Hepatic stellate cell (primary cell): ENCODE measurements around the gene FHIT.
A peak's percentile ranks its signal among the peaks of the same experiment; 100 is the strongest.
"Not testable (repeated sequence)": the region's sequence is repeated elsewhere in the genome, so short reads cannot be mapped to it uniquely, and the experiment has no call there.

ENCODE experiments used
- DNase-seq: peaks from one replicate; pipeline ENCODE4 v3.0.0; 2011; ENCODE audit warnings: low spot score

Gene FHIT

DNA sequence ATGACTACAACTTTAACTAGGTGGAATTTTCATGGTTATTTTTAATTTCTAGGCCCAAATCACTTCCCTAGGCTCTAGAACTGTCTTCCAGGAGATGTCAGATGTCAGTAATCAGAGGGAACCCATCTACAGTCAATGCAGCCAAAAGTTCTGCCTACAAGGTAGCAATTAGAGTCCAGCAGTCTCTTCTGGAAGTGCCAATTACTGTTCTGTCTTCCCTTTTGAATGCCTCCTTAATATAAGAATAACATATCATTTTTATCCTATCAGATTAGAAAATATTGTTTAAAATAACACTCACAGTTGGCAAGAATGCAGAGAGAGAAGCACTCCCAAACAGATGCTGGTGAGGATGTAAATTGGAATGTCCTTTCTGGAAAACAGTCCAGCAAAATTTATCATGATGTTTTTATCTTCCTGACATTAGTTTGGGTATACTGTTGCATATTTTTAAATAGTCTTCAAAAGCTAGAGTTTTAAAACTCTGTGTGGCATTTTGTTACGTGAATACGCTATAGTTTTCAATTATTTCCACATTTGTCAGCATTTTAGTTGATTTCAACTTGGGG is 543.7 kb downstream of the FHIT start:
- DNase-seq, result peak; percentile 10

DNA sequence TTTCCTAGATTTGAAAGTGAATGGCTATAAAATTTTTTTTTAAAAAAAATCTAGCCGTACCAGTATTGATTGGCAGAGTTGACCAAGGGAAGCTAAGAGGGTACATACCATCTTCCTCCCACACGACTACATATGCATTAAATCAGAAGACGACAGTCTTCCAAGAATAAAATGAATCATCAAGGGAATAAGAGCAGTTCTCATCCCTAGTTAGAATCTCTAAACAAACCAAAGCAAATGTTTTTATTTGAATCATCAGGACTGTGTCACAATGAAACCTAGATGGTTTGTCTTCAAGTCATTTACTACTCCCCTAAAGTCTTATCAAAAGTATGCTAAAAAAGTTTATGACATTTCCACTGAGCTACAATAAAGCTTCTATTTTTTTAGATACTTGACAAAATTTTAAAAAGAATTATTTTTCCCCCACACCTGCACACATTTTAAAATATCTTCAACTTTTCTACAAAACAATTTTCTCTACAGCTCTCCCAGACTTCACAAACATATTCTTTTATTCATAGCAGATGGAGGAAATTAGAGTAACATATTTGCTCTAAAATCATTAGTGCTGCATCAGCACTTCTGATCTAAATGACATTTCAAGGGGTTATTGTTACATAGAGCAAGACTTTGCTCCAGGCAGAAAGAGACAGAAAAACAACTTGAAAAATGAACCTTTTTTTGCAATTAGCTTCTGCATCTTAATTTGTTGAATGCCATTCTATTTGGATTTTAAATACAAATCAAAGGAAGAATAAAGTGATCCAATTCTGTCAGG is 547.1 kb downstream of the FHIT start:
- peak; percentile 2 for DNase-seq

- no peak for DNase-seq
Measured at GRCh38 chr3:60703008-60703407, 548.2 kb downstream of the FHIT start.

DNA sequence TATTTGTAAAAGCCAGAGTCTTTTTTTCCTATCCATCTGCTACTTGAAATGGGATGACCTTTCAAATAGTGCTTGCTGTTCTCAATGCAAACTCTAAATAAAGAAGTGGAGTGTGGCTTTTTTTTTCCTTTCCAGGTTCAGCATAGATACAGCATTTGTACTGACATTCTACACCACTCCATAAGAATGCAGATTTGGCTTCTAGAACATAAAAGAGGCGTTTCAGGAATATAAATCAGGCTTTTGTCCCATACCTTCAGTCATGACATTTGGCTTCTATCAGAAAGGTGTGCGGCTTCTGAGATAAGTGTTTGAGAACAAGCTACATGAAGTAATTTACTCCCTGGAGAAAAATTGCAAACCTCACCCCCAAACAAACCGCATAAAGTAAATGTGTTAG is 553.1 kb downstream of the FHIT start:
- DNase-seq, result no peak

DNA sequence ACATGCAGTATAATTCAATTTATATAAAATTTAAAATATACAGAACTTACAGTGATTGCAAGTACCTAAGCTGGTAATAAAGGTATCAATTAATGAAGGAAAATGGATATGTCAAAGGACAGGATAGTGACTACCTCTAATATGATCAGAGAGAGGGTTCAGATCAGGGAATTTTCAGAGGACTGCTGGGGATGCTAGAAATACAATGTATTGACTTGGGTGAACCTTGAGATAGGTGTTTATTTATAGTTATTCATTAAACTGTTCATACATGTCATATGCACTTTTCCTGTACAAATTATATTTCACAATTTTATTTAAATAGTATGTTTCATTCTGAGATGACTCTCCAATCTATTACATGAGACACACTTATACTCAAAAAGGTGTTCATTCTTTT is 554.1 kb downstream of the FHIT start:
- DNase-seq, result no peak

- no peak for DNase-seq
Measured at GRCh38 chr3:60696428-60697125, 554.7 kb downstream of the FHIT start.

GRCh38 chr3:60675424-60675823 is 575.8 kb downstream of the FHIT start:
- no peak for DNase-seq

DNA sequence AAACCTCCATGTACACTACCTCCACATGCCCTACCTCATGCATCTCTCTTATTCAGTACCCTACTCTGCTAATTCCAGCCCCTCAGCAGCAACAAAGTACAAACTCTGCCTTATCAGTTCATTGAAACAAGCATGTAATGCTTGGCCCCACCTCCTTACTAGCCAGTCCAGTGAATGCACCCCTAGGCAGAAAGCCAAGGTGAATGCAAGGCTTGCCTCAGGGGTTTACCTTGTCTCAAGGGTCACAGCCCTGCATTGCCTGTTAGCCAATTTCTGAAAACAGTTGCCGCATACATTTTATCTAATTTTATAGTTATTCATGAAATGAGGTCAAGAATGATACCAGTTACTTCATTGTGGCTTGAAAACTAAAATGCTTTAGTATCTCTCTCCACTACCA is 576.4 kb downstream of the FHIT start:
- DNase-seq, result no peak

DNA sequence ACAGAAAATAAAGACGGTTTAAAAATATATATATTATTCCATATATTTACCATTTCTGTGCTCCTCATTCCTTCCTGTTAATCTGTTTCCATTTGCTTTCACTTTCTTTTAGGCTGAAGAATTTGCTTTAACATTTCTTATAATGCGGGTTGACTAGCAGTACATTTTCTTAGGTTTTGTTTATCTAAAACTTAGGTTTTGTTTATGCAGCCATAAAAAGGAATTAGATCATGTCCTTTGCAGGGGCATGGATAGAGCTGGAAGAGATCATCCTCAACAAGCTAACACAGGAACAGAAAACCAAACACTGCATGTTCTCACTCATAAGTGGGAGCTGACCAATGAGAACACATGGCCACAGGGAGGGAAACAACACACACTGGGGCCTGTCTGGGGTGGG is 578.1 kb downstream of the FHIT start:
- DNase-seq, result no peak

DNA sequence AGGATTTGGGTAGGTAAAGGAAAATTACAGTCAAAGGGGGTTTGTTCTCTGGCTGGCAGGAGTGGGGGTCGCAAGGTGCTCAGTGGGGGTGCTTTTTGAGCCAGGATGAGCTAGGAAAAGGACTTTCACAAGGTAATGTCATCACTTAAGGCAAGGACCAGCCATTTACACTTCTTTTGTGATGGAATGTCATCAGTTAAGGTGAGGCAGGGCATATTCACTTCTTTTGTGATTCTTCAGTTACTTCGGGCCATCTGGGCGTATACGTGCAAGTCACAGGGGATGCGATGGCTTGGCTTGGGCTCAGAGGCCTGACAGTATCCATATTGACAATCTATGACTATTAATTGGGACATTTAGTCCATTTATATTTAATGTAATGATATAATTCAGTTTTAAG is 578.9 kb downstream of the FHIT start:
- not testable (repeated sequence) for DNase-seq

- DNase-seq, result no peak
Measured at GRCh38 chr3:60669636-60670035, 581.6 kb downstream of the FHIT start.

GRCh38 chr3:60660026-60660425 is 591.2 kb downstream of the FHIT start:
- no peak for DNase-seq

DNA sequence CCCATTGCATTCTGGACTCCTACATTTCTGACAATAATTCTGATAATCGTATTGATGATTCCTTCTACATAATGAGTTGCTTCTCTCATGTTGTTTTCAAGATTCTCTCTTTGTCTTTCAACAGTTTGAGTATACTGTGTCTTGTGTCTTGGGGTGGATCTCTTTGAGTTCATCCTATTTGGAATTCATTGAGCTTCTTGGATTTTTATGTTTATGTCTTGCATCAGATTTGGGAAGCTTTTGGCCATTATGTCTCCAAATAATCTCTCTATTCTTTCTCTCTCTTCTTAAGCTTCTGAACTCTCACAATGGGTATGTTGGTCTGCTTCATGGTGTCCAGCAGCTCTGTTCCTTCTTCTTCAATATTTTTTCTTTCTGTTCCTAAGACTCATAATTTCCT is 592.2 kb downstream of the FHIT start:
- DNase-seq, result no peak

DNA sequence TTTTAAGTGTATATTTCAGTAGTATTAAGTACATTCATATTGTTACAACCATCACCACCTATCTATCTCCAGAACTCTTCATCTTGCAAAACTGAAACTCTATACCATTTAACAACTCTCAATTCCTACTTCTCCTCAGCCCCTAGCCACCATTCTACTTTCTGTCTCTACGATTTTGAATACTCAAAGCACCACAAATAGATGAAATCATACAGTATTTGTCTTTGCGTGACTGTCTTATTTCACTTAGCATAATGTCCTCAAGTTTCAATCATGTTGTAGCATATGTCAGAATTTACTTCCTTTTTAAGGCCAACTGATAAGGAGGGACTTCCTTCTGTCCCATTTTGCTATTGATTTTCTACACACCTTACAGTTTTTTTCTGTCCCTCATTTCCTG is 593.3 kb downstream of the FHIT start:
- no peak for DNase-seq

GRCh38 chr3:60652829-60653228 is 598.4 kb downstream of the FHIT start:
- no peak for DNase-seq

DNA sequence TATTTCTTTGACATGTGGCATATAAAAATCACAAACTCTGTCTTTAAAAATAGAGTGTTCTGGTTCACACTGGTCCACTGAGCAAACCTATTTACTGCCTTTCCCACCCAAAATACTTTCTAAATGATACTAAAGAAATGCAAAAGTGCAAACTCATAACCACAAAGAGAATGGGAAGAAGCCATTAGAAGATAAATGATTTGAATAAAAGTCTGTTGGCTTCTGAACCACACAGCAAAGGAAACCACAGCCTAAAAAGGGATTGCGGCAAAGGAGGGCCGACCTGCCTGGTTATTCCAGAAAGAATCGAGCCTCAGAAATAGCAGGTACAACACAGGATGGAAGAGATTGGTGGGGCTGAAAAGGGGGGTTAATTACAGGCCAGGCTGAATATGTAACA is 599.5 kb downstream of the FHIT start:
- DNase-seq, result no peak

DNA sequence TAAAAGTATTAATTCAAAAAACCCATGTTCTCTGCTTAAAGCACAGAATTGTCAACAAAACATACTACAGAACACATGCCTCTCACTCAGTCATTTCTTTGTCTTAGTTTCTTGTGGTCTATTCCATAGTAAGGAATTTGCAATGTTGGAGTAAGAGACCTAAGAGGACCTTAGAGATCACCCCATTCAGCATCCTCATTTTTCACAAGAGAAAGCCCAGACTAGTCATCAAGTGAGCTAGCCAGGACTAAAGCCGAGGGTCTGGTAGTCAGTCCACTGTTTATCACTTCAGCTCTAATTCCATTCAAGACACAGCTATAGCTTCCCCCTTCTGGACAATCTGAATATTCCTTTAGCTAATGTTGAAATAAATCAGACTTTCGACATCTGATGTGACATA is 601.1 kb downstream of the FHIT start:
- DNase-seq, result no peak

DNA sequence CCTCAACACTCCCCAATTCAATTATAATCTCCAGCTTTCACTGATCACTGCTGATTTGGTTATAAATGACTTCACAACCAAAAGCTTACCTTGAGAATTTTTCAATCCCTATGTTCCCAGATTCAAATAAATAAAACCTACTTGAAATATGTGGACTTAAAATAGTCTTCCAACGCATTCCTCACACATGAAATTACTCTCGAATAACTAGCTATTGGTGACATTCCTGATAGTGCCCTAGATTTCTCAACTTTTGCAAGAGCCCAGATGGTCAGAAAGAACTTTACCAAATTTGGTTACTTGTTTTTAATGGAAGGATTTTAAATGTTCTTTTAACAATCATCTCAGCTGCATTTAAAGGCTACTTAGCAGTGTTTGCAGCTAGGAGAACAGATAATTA is 605.5 kb downstream of the FHIT start:
- no peak for DNase-seq

DNA sequence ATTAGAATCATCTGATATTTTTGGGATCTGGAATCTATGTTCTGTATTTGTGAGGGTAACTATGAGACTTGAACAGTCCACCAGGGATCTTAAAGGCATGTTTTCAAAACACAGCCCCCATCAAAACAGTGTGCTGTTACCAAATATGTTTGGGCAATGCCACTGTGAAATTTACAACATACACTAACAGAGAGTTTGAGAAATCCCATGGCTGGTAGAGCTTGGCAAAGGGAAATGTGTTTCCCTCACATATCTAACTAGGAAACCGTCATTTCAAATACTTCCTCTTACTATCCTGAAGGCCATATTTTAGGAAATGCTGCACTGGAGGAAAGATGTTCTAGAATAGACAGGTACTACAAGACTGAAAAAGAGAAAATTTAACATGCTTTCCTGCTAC is 607.4 kb downstream of the FHIT start:
- DNase-seq, result no peak

DNA sequence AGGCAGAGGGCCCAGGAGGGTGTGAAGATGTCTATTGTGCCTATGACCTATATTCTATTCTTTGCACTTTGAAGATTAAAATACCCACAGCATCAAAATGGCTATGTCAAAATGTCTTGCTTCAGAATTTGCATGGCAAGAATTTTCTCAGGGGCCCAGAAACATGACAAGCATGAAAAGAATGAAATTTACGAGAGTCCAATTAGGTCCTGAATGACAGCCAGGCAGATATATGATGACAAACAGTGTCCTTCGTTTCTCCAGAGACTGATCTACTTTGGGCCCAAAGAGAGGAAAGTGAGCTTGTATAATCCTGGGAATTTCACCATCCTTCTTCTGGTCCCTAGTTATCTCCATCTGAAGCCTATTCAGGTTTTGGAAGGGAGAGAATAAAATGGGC is 609.9 kb downstream of the FHIT start:
- no peak for DNase-seq

DNA sequence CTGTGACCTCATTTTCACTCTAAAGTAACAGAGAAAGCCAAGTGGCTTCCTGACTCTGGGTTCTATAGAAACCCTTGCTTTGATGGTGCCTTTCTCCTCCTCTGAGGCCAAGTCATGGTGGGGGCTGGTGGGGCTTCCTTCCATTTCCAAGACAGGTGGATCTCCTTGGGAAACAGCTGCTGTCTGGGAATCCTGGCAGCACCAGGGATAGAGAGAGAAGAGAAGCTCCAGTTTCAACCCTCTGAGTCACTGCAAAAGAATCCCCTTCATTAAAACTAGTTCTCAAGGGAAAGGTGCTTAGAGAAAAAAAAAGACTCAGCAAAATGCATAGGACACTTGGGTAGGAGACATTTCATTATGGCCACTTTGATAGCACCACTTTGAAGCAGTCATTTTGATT is 614.4 kb downstream of the FHIT start:
- no peak for DNase-seq

DNA sequence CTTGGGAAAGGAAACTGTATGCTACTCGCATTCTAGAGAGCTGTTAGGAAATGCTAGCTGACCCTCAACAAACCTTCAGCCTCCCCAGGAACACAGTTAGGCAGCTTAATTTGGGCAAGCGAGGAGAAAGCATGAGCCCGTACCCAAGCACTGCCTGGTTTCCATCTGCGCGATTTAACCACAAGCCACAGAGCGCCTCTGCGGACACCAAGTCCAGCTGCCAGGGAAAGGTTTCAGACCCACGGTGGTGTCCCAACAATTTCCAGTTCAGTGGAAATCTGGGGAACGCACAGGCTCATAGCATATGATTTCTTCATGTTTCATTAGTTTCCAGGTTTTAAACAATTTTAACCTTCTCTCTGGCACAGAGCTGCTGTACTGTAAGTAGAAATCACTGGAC is 617.6 kb downstream of the FHIT start:
- no peak for DNase-seq

DNA sequence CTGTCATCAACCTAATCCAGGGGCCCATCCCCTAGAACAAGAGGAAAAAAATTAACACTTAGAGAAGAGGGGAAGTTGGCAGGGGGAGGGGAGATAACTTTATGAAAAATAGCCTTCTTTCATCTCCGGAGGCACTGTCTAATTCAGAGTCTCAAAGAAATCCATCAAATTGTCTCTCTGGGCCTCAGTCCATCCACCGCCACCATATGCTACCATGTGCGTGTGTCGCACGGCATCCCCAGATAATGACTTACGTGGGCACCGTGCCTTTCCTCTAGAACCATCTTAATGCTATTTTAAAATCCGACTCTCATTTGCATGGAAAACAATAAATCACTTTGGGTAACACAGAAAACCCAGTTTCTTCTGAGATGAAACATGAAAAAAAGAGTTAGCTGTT is 619.7 kb downstream of the FHIT start:
- DNase-seq, result no peak

GRCh38 chr3:60630953-60631352 is 620.3 kb downstream of the FHIT start:
- DNase-seq, result no peak
